ENCODE measurements around the gene NIF3L1.
"Not testable (repeated sequence)": the region's sequence is repeated elsewhere in the genome, so short reads cannot be mapped to it uniquely, and the experiment has no call there.

The NIF3L1 gene

GRCh38 chr2:200877443-200877842 is 11.7 kb upstream of the NIF3L1 start:
- DNase-seq: no peak

- DNase-seq: no peak
Observed at GRCh38 chr2:200878289-200878880, 10.8 kb upstream of the NIF3L1 start.

- not testable (repeated sequence) for DNase-seq
Observed at GRCh38 chr2:200881715-200882249, 7.4 kb upstream of the NIF3L1 start.

GRCh38 chr2:200899482-200899881 is 10.3 kb downstream of the NIF3L1 start:
- no peak for DNase-seq

GRCh38 chr2:200901459-200902072 is 12.4 kb downstream of the NIF3L1 start:
- peak; percentile 67 for DNase-seq

GRCh38 chr2:200905618-200906296 is 16.6 kb downstream of the NIF3L1 start:
- peak; percentile 58 for DNase-seq

GRCh38 chr2:200909958-200910357 is 20.8 kb downstream of the NIF3L1 start:
- no peak for DNase-seq

- no peak for DNase-seq
Observed at GRCh38 chr2:200913654-200914053, 24.5 kb downstream of the NIF3L1 start.

GRCh38 chr2:200922439-200922838 is 33.3 kb downstream of the NIF3L1 start:
- no peak for DNase-seq

- no peak for DNase-seq
Observed at GRCh38 chr2:200929334-200930249, 40.4 kb downstream of the NIF3L1 start.

- no peak for DNase-seq
Observed at GRCh38 chr2:200930947-200931626, 41.9 kb downstream of the NIF3L1 start.

GRCh38 chr2:200939832-200940231 is 50.7 kb downstream of the NIF3L1 start:
- DNase-seq: no peak

GRCh38 chr2:200943527-200944105 is 54.4 kb downstream of the NIF3L1 start:
- no peak for DNase-seq

GRCh38 chr2:200944467-200945394 is 55.6 kb downstream of the NIF3L1 start:
- peak; percentile 74 for DNase-seq

- DNase-seq: no peak
Observed at GRCh38 chr2:200945395-200945729, 56.2 kb downstream of the NIF3L1 start.

- no peak for DNase-seq
Observed at GRCh38 chr2:200950378-200950777, 61.2 kb downstream of the NIF3L1 start.

Measured in activated naive CD4-positive, alpha-beta T cell treated with Interleukin-2 at 50 U/mL for 16 hours (primary cell).